ENCODE measurements around the gene RHBDD2. TPM values are rescaled to one million over a fixed set of nuclear protein-coding genes. Genes with fewer than 3 reads are reported as not detected.

Gene RHBDD2
- total and polyA plus RNA-seq, 10 of the 15 experiments (the other 5 are each of a cell fraction or from before 2014, with no cell fraction given): 3.9 to 39.8 (median 16.9) TPM

GRCh38 chr7:75891815-75892411 is 13.1 kb downstream of the RHBDD2 start:
- ATAC-seq: no peak

More at GRCh38 chr7:75891815-75892411, 13.1 kb downstream of the RHBDD2 start:
- Histone ChIP-seq H3K27ac (ENCODE audit: control insufficient read depth, insufficient read depth) (no peak overlapping the region), H3K36me3 (ENCODE audit: control insufficient read depth in 2 of 2, insufficient read depth in 2 of 2, low read length in 1 of 2) (no peaks in the 10 kb centered on the region; a peak in 1 of 4 replicates), H3K9me3 (replicated peaks; ENCODE audit: control insufficient read depth, insufficient read depth, low read length) (no peaks in the 10 kb centered on the region), H3K4me1 (ENCODE audit: control insufficient read depth, insufficient read depth, low read length) (no peaks in the 10 kb centered on the region), H3K9ac (ENCODE audit: control insufficient read depth, insufficient read depth, low read length) (no peak overlapping the region), H3K4me3 (no peak overlapping the region), H2AFZ (ENCODE audit: control insufficient read depth, low read depth, low read length) (no peak overlapping the region), H3K79me2 (ENCODE audit: control insufficient read depth, insufficient read depth, low read length) (no peaks in the 10 kb centered on the region), H3K4me2 (ENCODE audit: control insufficient read depth, insufficient read depth) (no peak overlapping the region), H4K20me1 (ENCODE audit: control insufficient read depth, insufficient read depth) (no peaks in the 10 kb centered on the region), H3K27me3 (replicated peaks in 1 of 2; ENCODE audit: control insufficient read depth in 2 of 2, insufficient read depth in 2 of 2, low read length in 1 of 2) (no peaks in the 10 kb centered on the region)
- WGBS (ENCODE audit: insufficient coverage, insufficient replicate concordance, low lambda C conversion rate, missing lambda C conversion rate): 96% methylated on average over 7 of the region's 7 CpGs
- FAIRE-seq: no peak
- CTCF ChIA-PET: no interaction called here
- TF ChIP-seq EGR1 (IDR thresholded peaks at IDR 0.05; ENCODE audit: borderline replicate concordance in 1 of 2, low read depth in 2 of 2, low read length in 2 of 2) (no peak), ESRRA (IDR thresholded peaks at IDR 0.05; ENCODE audit: low read length) (no peak), BHLHE40 (IDR thresholded peaks at IDR 0.05; ENCODE audit: borderline replicate concordance in 1 of 2, low read depth in 2 of 2, low read length in 1 of 2) (no peak), TCF12 (IDR thresholded peaks at IDR 0.05; ENCODE audit: low read depth, low read length) (no peak), STAT3 (IDR thresholded peaks at IDR 0.05; ENCODE audit: low read depth, low read length) (no peak), CHD4 (IDR thresholded peaks at IDR 0.05) (no peak), CHD1 (IDR thresholded peaks at IDR 0.05; ENCODE audit: low read depth, low read length) (no peak), DPF2 (IDR thresholded peaks at IDR 0.05) (no peak), GATAD2B (conservative IDR thresholded peaks at IDR 0.05; ENCODE audit: low read depth) (no peak), NRF1 (conservative IDR thresholded peaks at IDR 0.05; ENCODE audit: low read depth, low read length) (no peak), SIX5 (IDR thresholded peaks at IDR 0.05; ENCODE audit: low read depth, low read length, severe bottlenecking) (no peak), USF2 (IDR thresholded peaks at IDR 0.05; ENCODE audit: borderline replicate concordance, low read depth, low read length) (no peak), RUNX3 (IDR thresholded peaks at IDR 0.05; ENCODE audit: low read length) (no peak), CREB1 (IDR thresholded peaks at IDR 0.05; ENCODE audit: low read depth) (no peak)
- TF ChIP-seq, protein P1, sequence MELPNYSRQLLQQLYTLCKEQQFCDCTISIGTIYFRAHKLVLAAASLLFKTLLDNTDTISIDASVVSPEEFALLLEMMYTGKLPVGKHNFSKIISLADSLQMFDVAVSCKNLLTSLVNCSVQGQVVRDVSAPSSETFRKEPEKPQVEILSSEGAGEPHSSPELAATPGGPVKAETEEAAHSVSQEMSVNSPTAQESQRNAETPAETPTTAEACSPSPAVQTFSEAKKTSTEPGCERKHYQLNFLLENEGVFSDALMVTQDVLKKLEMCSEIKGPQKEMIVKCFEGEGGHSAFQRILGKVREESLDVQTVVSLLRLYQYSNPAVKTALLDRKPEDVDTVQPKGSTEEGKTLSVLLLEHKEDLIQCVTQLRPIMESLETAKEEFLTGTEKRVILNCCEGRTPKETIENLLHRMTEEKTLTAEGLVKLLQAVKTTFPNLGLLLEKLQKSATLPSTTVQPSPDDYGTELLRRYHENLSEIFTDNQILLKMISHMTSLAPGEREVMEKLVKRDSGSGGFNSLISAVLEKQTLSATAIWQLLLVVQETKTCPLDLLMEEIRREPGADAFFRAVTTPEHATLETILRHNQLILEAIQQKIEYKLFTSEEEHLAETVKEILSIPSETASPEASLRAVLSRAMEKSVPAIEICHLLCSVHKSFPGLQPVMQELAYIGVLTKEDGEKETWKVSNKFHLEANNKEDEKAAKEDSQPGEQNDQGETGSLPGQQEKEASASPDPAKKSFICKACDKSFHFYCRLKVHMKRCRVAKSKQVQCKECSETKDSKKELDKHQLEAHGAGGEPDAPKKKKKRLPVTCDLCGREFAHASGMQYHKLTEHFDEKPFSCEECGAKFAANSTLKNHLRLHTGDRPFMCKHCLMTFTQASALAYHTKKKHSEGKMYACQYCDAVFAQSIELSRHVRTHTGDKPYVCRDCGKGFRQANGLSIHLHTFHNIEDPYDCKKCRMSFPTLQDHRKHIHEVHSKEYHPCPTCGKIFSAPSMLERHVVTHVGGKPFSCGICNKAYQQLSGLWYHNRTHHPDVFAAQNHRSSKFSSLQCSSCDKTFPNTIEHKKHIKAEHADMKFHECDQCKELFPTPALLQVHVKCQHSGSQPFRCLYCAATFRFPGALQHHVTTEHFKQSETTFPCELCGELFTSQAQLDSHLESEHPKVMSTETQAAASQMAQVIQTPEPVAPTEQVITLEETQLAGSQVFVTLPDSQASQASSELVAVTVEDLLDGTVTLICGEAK (IDR thresholded peaks at IDR 0.05; ENCODE audit: borderline replicate concordance): no peak
- POLR2A ChIA-PET: no interaction called here
- RAD21 ChIA-PET (ENCODE audit: unreplicated experiment): no interaction called here
- intact Hi-C loops (cut with micrococcal nuclease; ENCODE audit: unreplicated experiment): no loop called here
- SMC1A ChIA-PET (ENCODE audit: uncharacterized antibody, unreplicated experiment): no interaction called here
- in situ Hi-C loops (cut with MboI): no loop called here
- no TSS peak for BruUV-seq (replicated peaks)
- DNase-seq (ENCODE audit: low read depth, low spot score): no peak

Measured in GM12878 (cell line).